Spleen (tissue), 7 donors: ENCODE measurements around the gene KLHL28.

ENCODE experiments used
- CTCF ChIP-seq, 11 experiments: fragments of 200-600 bp in 7 of 11; fragments of 450-650 bp in 4 of 11; sonication (generic) in 4 of 11; IDR thresholded peaks in 8 of 11; conservative IDR thresholded peaks in 3 of 11; 1 replicate in 7 of 11; 2 replicates in 4 of 11; pipeline versions ENCODE4 v1.4.0 to v1.8.0; 2016 to 2021; ENCODE audit warnings: antibody characterized with exemption in 11 of 11, inconsistent platforms in 4 of 11, mild to moderate bottlenecking in 1 of 11
- POLR2A ChIP-seq, 3 donors: fragments of 450-650 bp; IDR thresholded peaks; one replicate each; pipeline ENCODE4 v1.5.1; 2017; ENCODE audit warnings: antibody characterized with exemption in 3 of 3, mild to moderate bottlenecking in 1 of 3
- donor health status: DM: no; HTN: no; CAD: no; lungs with moderate emphysema.
- donor health status: DM: no; HTN: no; CAD: no.
- donor health status: DM: no; HTN: no; CAD: no.

GRCh38 chr14:44955528-44955927 lies 6.2 kb downstream of the KLHL28 start:
- TF ChIP-seq CTCF (IDR thresholded peaks at IDR 0.05 in 8 of 11, conservative IDR thresholded peaks at IDR 0.05 in 3 of 11) (no peak), POLR2A (IDR thresholded peaks at IDR 0.05) (no peak)
